OCI-LY7 (cell line): ENCODE measurements around the gene IRAK1.

ENCODE experiments used
- EZH2phosphoT487 ChIP-seq: fragments of 200-600 bp; sonication (generic); IDR thresholded peaks from 2 replicates; pipeline ENCODE4 v1.6.1; 2018; ENCODE audit warnings: low read depth, borderline replicate concordance, mild to moderate bottlenecking, mixed run types, antibody characterized with exemption, low read length, moderate library complexity, mixed read lengths
- TF ChIP-seq, protein P1 (sequence below): fragments of 200-600 bp; sonication (generic); conservative IDR thresholded peaks from 2 replicates; pipeline ENCODE4 v1.5.1; 2014; ENCODE audit warnings: mild to moderate bottlenecking, antibody characterized with exemption, low read length, moderate library complexity, mixed read lengths

DNA sequence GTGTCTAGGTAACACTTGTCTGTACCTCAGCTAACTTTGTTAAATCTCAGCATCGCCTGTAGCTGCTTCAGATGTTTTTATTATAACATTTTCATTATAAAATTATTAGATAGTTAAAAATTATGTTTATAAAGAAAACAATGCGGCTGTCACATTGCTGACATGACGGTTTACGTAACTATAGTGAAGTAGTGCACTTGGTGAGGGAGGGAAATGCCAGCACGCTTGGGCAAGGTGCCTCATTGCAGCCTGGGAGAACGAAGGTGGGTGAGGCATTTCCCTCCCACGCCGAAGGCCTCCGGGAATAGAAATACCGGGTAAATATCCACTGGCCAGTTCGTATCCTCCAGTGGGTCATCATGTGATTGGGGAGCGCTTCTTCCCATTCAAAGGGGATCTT, 31.2 kb downstream of the IRAK1 start:
- TF ChIP-seq, protein P1, sequence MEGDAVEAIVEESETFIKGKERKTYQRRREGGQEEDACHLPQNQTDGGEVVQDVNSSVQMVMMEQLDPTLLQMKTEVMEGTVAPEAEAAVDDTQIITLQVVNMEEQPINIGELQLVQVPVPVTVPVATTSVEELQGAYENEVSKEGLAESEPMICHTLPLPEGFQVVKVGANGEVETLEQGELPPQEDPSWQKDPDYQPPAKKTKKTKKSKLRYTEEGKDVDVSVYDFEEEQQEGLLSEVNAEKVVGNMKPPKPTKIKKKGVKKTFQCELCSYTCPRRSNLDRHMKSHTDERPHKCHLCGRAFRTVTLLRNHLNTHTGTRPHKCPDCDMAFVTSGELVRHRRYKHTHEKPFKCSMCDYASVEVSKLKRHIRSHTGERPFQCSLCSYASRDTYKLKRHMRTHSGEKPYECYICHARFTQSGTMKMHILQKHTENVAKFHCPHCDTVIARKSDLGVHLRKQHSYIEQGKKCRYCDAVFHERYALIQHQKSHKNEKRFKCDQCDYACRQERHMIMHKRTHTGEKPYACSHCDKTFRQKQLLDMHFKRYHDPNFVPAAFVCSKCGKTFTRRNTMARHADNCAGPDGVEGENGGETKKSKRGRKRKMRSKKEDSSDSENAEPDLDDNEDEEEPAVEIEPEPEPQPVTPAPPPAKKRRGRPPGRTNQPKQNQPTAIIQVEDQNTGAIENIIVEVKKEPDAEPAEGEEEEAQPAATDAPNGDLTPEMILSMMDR = no peak
- TF ChIP-seq EZH2phosphoT487 = no peak
